ENCODE data around the gene DDX10. TPM values are rescaled to one million over a fixed set of nuclear protein-coding genes. Genes with fewer than 3 reads are reported as not detected.

Gene DDX10
- total RNA-seq, 1 donor from 2014 or later, result 67.4 TPM

GRCh38 chr11:108826136-108826535 lies 161.3 kb downstream of the DDX10 start:
- no peaks in the 10 kb centered on the region for H3K36me3 ChIP-seq (ENCODE audit: control insufficient read depth, insufficient read depth, low read length)
- no peaks in the 10 kb centered on the region for H3K27me3 ChIP-seq (ENCODE audit: control insufficient read depth, insufficient read depth, low read length)
- FAIRE-seq (no peak), DNase-seq (ENCODE audit: low read depth) (no peak)
- H3K4me3 ChIP-seq (ENCODE audit: low read depth, low read length), result no peak overlapping the region
- no peak for TF ChIP-seq CTCF (IDR thresholded peaks at IDR 0.05; ENCODE audit: insufficient read depth, low read length, severe bottlenecking)

- TF ChIP-seq CTCF (IDR thresholded peaks at IDR 0.05; ENCODE audit: insufficient read depth, low read length, severe bottlenecking), result no peak
- Histone ChIP-seq H3K36me3 (ENCODE audit: control insufficient read depth, insufficient read depth, low read length) (no peaks in the 10 kb centered on the region), H3K4me3 (ENCODE audit: low read depth, low read length) (no peak overlapping the region), H3K27me3 (ENCODE audit: control insufficient read depth, insufficient read depth, low read length) (no peaks in the 10 kb centered on the region)
- FAIRE-seq (no peak), DNase-seq (ENCODE audit: low read depth) (no peak)
Observed at GRCh38 chr11:108835624-108836023, 170.8 kb downstream of the DDX10 start.

GRCh38 chr11:108836541-108836940 lies 171.7 kb downstream of the DDX10 start:
- TF ChIP-seq CTCF (IDR thresholded peaks at IDR 0.05; ENCODE audit: insufficient read depth, low read length, severe bottlenecking), result no peak
- DNase-seq (ENCODE audit: low read depth), result no peak
- H3K4me3 ChIP-seq (ENCODE audit: low read depth, low read length), result no peak overlapping the region
- no peaks in the 10 kb centered on the region for H3K36me3 ChIP-seq (ENCODE audit: control insufficient read depth, insufficient read depth, low read length)
- no peak for FAIRE-seq
- H3K27me3 ChIP-seq (ENCODE audit: control insufficient read depth, insufficient read depth, low read length), result no peaks in the 10 kb centered on the region

GRCh38 chr11:108838102-108838791 lies 173.4 kb downstream of the DDX10 start:
- no peak for FAIRE-seq
- Histone ChIP-seq H3K36me3 (ENCODE audit: control insufficient read depth, insufficient read depth, low read length) (no peaks in the 10 kb centered on the region), H3K27me3 (ENCODE audit: control insufficient read depth, insufficient read depth, low read length) (no peaks in the 10 kb centered on the region), H3K4me3 (ENCODE audit: low read depth, low read length) (no peak overlapping the region)
- no peak for TF ChIP-seq CTCF (IDR thresholded peaks at IDR 0.05; ENCODE audit: insufficient read depth, low read length, severe bottlenecking)
- no peak for DNase-seq (ENCODE audit: low read depth)

- Histone ChIP-seq H3K27me3 (ENCODE audit: control insufficient read depth, insufficient read depth, low read length) (no peaks in the 10 kb centered on the region), H3K36me3 (ENCODE audit: control insufficient read depth, insufficient read depth, low read length) (no peaks in the 10 kb centered on the region), H3K4me3 (ENCODE audit: low read depth, low read length) (no peak overlapping the region)
- no peak for TF ChIP-seq CTCF (IDR thresholded peaks at IDR 0.05; ENCODE audit: insufficient read depth, low read length, severe bottlenecking)
- FAIRE-seq (no peak), DNase-seq (ENCODE audit: low read depth) (peak; percentile 10)
Observed at GRCh38 chr11:108838792-108839105, 173.9 kb downstream of the DDX10 start.

- no peaks in the 10 kb centered on the region for H3K36me3 ChIP-seq (ENCODE audit: control insufficient read depth, insufficient read depth, low read length)
- FAIRE-seq (no peak), DNase-seq (ENCODE audit: low read depth) (no peak)
- H3K4me3 ChIP-seq (ENCODE audit: low read depth, low read length), result no peak overlapping the region
- TF ChIP-seq CTCF (IDR thresholded peaks at IDR 0.05; ENCODE audit: insufficient read depth, low read length, severe bottlenecking), result no peak
- no peaks in the 10 kb centered on the region for H3K27me3 ChIP-seq (ENCODE audit: control insufficient read depth, insufficient read depth, low read length)
Observed at GRCh38 chr11:108846009-108846408, 181.1 kb downstream of the DDX10 start.

Data from bronchial epithelial cell (primary cell).